Keratinocyte (primary cell): Measurements from ENCODE around the gene CTNND2. TPM values are rescaled to one million over a fixed set of nuclear protein-coding genes. Genes with fewer than 3 reads are reported as not detected.

Experiments
- DNase-seq: peaks from one replicate; pipeline ENCODE4 v3.0.0-alpha.2; 2011; ENCODE audit warnings: low read depth, missing footprints, low spot score
- FAIRE-seq: peaks from 2 replicates; lab custom pipeline; 2011; peaks lifted over from hg19 to GRCh38; lab: Jason Lieb, UNC
- H2AFZ ChIP-seq: 2 replicates; pipeline ENCODE4 v1.6.0; 2012; ENCODE audit warnings: low read length, control low read depth, inconsistent platforms; ENCODE audit not compliant: control insufficient read depth
- H3K27ac ChIP-seq: 2 replicates; pipeline ENCODE4 v1.5.1; 2011; ENCODE audit warnings: low read length; ENCODE audit not compliant: control insufficient read depth, insufficient read depth
- H3K27me3 ChIP-seq: 3 replicates; pipeline ENCODE4 v1.6.0; 2011; ENCODE audit warnings: low read length; ENCODE audit not compliant: control insufficient read depth, insufficient read depth; ENCODE audit errors: extremely low read depth
- H3K36me3 ChIP-seq, 2 experiments: 2 replicates in 1 of 2; 3 replicates in 1 of 2; pipeline ENCODE4 v1.5.1; 2011; ENCODE audit warnings: low read length in 2 of 2, mild to moderate bottlenecking in 1 of 2; ENCODE audit not compliant: control insufficient read depth in 2 of 2, insufficient read depth in 2 of 2; ENCODE audit errors: extremely low read depth in 1 of 2
- H3K4me1 ChIP-seq: 3 replicates; pipeline ENCODE4 v1.5.1; 2011; ENCODE audit warnings: low read length; ENCODE audit not compliant: control insufficient read depth, insufficient read depth; ENCODE audit errors: extremely low read depth
- H3K4me2 ChIP-seq: 3 replicates; pipeline ENCODE4 v1.6.0; 2011; ENCODE audit warnings: low read depth, low read length; ENCODE audit not compliant: control insufficient read depth, insufficient read depth; ENCODE audit errors: extremely low read depth
- H3K4me3 ChIP-seq, 3 experiments: fragments of 200-600 bp in 1 of 3; sonication (generic) in 1 of 3; 2 replicates in 2 of 3; 3 replicates in 1 of 3; pipeline ENCODE4 v1.5.1; 2011 to 2016; ENCODE audit warnings: low read length in 3 of 3, mild to moderate bottlenecking in 3 of 3, control low read depth in 2 of 3, inconsistent platforms in 1 of 3, low read depth in 1 of 3, mixed read lengths in 1 of 3, mixed run types in 1 of 3, moderate library complexity in 1 of 3; ENCODE audit not compliant: control insufficient read depth in 2 of 3, insufficient read depth in 2 of 3; ENCODE audit errors: extremely low read depth in 1 of 3
- H3K79me2 ChIP-seq: 2 replicates; pipeline ENCODE4 v1.6.0; 2012; ENCODE audit warnings: low read length; ENCODE audit not compliant: control insufficient read depth, insufficient read depth
- H3K9ac ChIP-seq: 3 replicates; pipeline ENCODE4 v1.6.0; 2011; ENCODE audit warnings: low read length; ENCODE audit not compliant: control insufficient read depth, insufficient read depth; ENCODE audit errors: extremely low read depth
- H3K9me1 ChIP-seq: 3 replicates; pipeline ENCODE4 v1.6.0; 2011; ENCODE audit warnings: low read length; ENCODE audit not compliant: control insufficient read depth, insufficient read depth; ENCODE audit errors: extremely low read depth
- H3K9me3 ChIP-seq: 2 replicates; pipeline ENCODE4 v1.5.1; 2012; ENCODE audit warnings: low read depth, low read length; ENCODE audit not compliant: control insufficient read depth
- H4K20me1 ChIP-seq: 3 replicates; pipeline ENCODE4 v1.6.0; 2011; ENCODE audit warnings: low read length; ENCODE audit not compliant: control insufficient read depth, insufficient read depth; ENCODE audit errors: extremely low read depth
- CTCF ChIP-seq, 3 experiments: IDR thresholded peaks in 1 of 3; conservative IDR thresholded peaks in 1 of 3; optimal IDR thresholded peaks in 1 of 3; 2 replicates in 2 of 3; 3 replicates in 1 of 3; pipeline versions ENCODE3 to v1.5.1; 2011; ENCODE audit warnings: low read length in 3 of 3, mild to moderate bottlenecking in 3 of 3, moderate library complexity in 2 of 3, control low read depth in 1 of 3, inconsistent platforms in 1 of 3; ENCODE audit not compliant: insufficient read depth in 2 of 3; ENCODE audit errors: extremely low read depth in 1 of 3
- EZH2 ChIP-seq: IDR thresholded peaks from one replicate; pipeline ENCODE4 v1.6.1; 2012; ENCODE audit warnings: inconsistent platforms, mild to moderate bottlenecking, low read length, moderate library complexity
- dilution Hi-C: fragments of 300-500 bp; cut with MboI; formaldehyde crosslinking; loops from one replicate; pipeline ENCODE4 v1.7.0; 2020; ENCODE audit warnings: low sequenced_read_pairs; ENCODE audit not compliant: extremely low pct_ligation_motif_present
- polyA plus RNA-seq, 5 experiments: library from polyadenylated mRNA; depleted of rRNA in 3 of 5; stranded (reverse) in 3 of 5; stranded (forward) in 1 of 5; unstranded in 1 of 5; fragments of >200 nt; gene quantifications; 1 replicate in 1 of 5; 2 replicates in 3 of 5; 3 replicates in 1 of 5; pipeline versions ENCODE4 v1.2.1 to v1.2.3, GENCODE V29; 2011 to 2012; ENCODE audit warnings: missing spikeins in 2 of 5, low read depth in 1 of 5, low replicate concordance in 1 of 5

CTNND2 gene
- polyA plus RNA-seq, 1 donor (not counting 4 experiments of a cell fraction or from before 2014, with no cell fraction given) = not detected

GRCh38 chr5:10958728-10959127, 945.5 kb downstream of the CTNND2 start:
- no peaks in the 10 kb centered on the region for H3K79me2 ChIP-seq
- no peak for FAIRE-seq
- no peak overlapping the region for H3K27ac ChIP-seq
- H3K4me1 ChIP-seq = no peaks in the 10 kb centered on the region
- no peak overlapping the region for H3K4me2 ChIP-seq
- dilution Hi-C loops = no loop called here
- H3K4me3 ChIP-seq = no peak overlapping the region
- H4K20me1 ChIP-seq = no peaks in the 10 kb centered on the region
- H3K9ac ChIP-seq = no peak overlapping the region
- no peak for DNase-seq
- H3K36me3 ChIP-seq = no peaks in the 10 kb centered on the region
- H2AFZ ChIP-seq = no peak overlapping the region
- no peak for TF ChIP-seq CTCF (optimal IDR thresholded peaks at IDR 0.05 in 1 of 3, IDR thresholded peaks at IDR 0.05 in 1 of 3, conservative IDR thresholded peaks at IDR 0.05 in 1 of 3; ENCODE audit: extremely low read depth in 1 of 3, insufficient read depth in 2 of 3, low read length in 3 of 3)
- TF ChIP-seq EZH2 = no peak
- H3K9me3 ChIP-seq = no peaks in the 10 kb centered on the region
- H3K9me1 ChIP-seq = no peaks in the 10 kb centered on the region
- no peaks in the 10 kb centered on the region for H3K27me3 ChIP-seq

- FAIRE-seq = no peak
- DNase-seq = no peak
- dilution Hi-C loops = no loop called here
- Histone ChIP-seq H3K9me1 (no peaks in the 10 kb centered on the region), H3K9me3 (no peaks in the 10 kb centered on the region), H3K27ac (no peak overlapping the region), H3K9ac (no peak overlapping the region), H2AFZ (no peak overlapping the region), H3K4me1 (no peaks in the 10 kb centered on the region), H3K4me3 (no peak overlapping the region), H3K27me3 (no peaks in the 10 kb centered on the region), H3K79me2 (no peaks in the 10 kb centered on the region), H3K4me2 (no peak overlapping the region), H4K20me1 (no peaks in the 10 kb centered on the region), H3K36me3 (no peaks in the 10 kb centered on the region)
- no peak for TF ChIP-seq CTCF (optimal IDR thresholded peaks at IDR 0.05 in 1 of 3, IDR thresholded peaks at IDR 0.05 in 1 of 3, conservative IDR thresholded peaks at IDR 0.05 in 1 of 3; ENCODE audit: extremely low read depth in 1 of 3, insufficient read depth in 2 of 3, low read length in 3 of 3)
- no peak for TF ChIP-seq EZH2
Observed at GRCh38 chr5:10949856-10950630, 954.2 kb downstream of the CTNND2 start.
